GM23338 (cell line): ENCODE measurements around the gene SHFL. TPM values are rescaled to one million over a fixed set of nuclear protein-coding genes. Genes with fewer than 3 reads are reported as not detected.
A peak's percentile ranks its signal among the peaks of the same experiment; 100 is the strongest.

ENCODE experiments used
- ATAC-seq: fragments of 200-7000 bp; cut with Tn5 transposase; 3 replicates; pipeline ENCODE4 v1.9.1; 2020
- DNase-seq: peaks from one replicate; pipeline ENCODE4 v3.0.0-alpha.2; 2015; ENCODE audit warnings: low spot score
- H2AFZ ChIP-seq: fragments of 200-600 bp; sonication (generic); 2 replicates; pipeline ENCODE4 v1.8.0; 2016; ENCODE audit warnings: antibody characterized with exemption, mild to moderate bottlenecking, moderate library complexity
- H3F3A ChIP-seq: fragments of 200-600 bp; sonication (generic); replicated peaks from 2 replicates; pipeline ENCODE4 v1.8.0; 2017; ENCODE audit warnings: antibody characterized with exemption, mixed run types, low read depth
- H3K27ac ChIP-seq: fragments of 200-600 bp; sonication (generic); 2 replicates; pipeline ENCODE4 v1.6.1; 2016; ENCODE audit warnings: low read depth
- H3K27me3 ChIP-seq: fragments of 200-600 bp; sonication (generic); 2 replicates; pipeline ENCODE4 v1.8.0; 2016; ENCODE audit warnings: mild to moderate bottlenecking, mixed run types, moderate library complexity; ENCODE audit not compliant: insufficient read depth
- H3K36me3 ChIP-seq: fragments of 200-600 bp; sonication (generic); 2 replicates; pipeline ENCODE4 v1.8.0; 2016; ENCODE audit warnings: mild to moderate bottlenecking; ENCODE audit not compliant: insufficient read depth
- H3K4me1 ChIP-seq: fragments of 200-600 bp; sonication (generic); 2 replicates; pipeline ENCODE4 v1.8.0; 2016; ENCODE audit warnings: mild to moderate bottlenecking, moderate library complexity; ENCODE audit not compliant: insufficient read depth
- H3K4me2 ChIP-seq: fragments of 200-600 bp; sonication (generic); 2 replicates; pipeline ENCODE4 v1.7.1; 2017; ENCODE audit warnings: mixed run types
- H3K4me3 ChIP-seq: fragments of 200-600 bp; sonication (generic); 2 replicates; pipeline ENCODE4 v1.6.1; 2016; ENCODE audit warnings: mixed run types
- H3K79me2 ChIP-seq: fragments of 200-600 bp; sonication (generic); replicated peaks from 2 replicates; pipeline ENCODE4 v1.8.0; 2017; ENCODE audit warnings: mild to moderate bottlenecking; ENCODE audit not compliant: insufficient read depth
- H3K9me2 ChIP-seq: fragments of 200-600 bp; sonication (generic); 2 replicates; pipeline ENCODE4 v1.8.0; 2017; ENCODE audit not compliant: insufficient read depth
- H4K20me1 ChIP-seq: fragments of 200-600 bp; sonication (generic); replicated peaks from 2 replicates; pipeline ENCODE4 v1.8.0; 2017; ENCODE audit warnings: mild to moderate bottlenecking; ENCODE audit not compliant: insufficient read depth
- H3K27ac Mint-ChIP-seq: 2 replicates; pipeline ENCODE4 v1.8.0; 2020; ENCODE audit warnings: inconsistent platforms, mild to moderate bottlenecking, moderate library complexity, mixed read lengths
- H3K27me3 Mint-ChIP-seq: 3 replicates; pipeline ENCODE4 v1.8.0; 2022; ENCODE audit warnings: low read depth, mild to moderate bottlenecking, moderate library complexity, mixed read lengths, inconsistent platforms; ENCODE audit not compliant: insufficient read depth, poor library complexity
- H3K36me3 Mint-ChIP-seq: 3 replicates; pipeline ENCODE4 v1.8.0; 2021; ENCODE audit warnings: low read depth, mild to moderate bottlenecking, inconsistent platforms, moderate library complexity, mixed read lengths
- H3K4me1 Mint-ChIP-seq: 3 replicates; pipeline ENCODE4 v1.8.0; 2020; ENCODE audit warnings: mild to moderate bottlenecking, inconsistent platforms, mixed read lengths
- H3K4me3 Mint-ChIP-seq: 3 replicates; pipeline ENCODE4 v1.8.0; 2021; ENCODE audit warnings: moderate library complexity, mild to moderate bottlenecking, inconsistent platforms, mixed read lengths
- H3K9me3 Mint-ChIP-seq: 3 replicates; pipeline ENCODE4 v1.8.0; 2020; ENCODE audit warnings: moderate library complexity, mild to moderate bottlenecking, inconsistent platforms, mixed read lengths
- CREB1 ChIP-seq: fragments of 250-450 bp; sonication (Bioruptor Pico); IDR thresholded peaks from 2 replicates; pipeline ENCODE4 v1.5.0; 2020; ENCODE audit warnings: low read depth, mild to moderate bottlenecking, moderate library complexity
- CTCF ChIP-seq, 2 experiments: fragments of 200-600 bp in 1 of 2; sonication (generic) in 1 of 2; conservative IDR thresholded peaks; 2 replicates each; pipeline versions ENCODE4 v1.5.1 to v1.6.1; 2016 to 2017; ENCODE audit warnings: antibody characterized with exemption in 2 of 2, low read depth in 2 of 2, mild to moderate bottlenecking in 2 of 2, moderate library complexity in 1 of 2
- ETS1 ChIP-seq: IDR thresholded peaks from 2 replicates; pipeline ENCODE4 v1.6.1; 2016; ENCODE audit warnings: antibody characterized with exemption
- EZH2 ChIP-seq: fragments of 200-600 bp; sonication (generic); IDR thresholded peaks from one replicate; pipeline ENCODE4 v1.8.0; 2017; ENCODE audit warnings: antibody characterized with exemption, mild to moderate bottlenecking, low read depth; ENCODE audit not compliant: unreplicated experiment
- EZH2phosphoT487 ChIP-seq: fragments of 200-600 bp; sonication (generic); IDR thresholded peaks from one replicate; pipeline ENCODE4 v1.8.1; 2018; ENCODE audit warnings: antibody characterized with exemption; ENCODE audit not compliant: unreplicated experiment
- NANOG ChIP-seq: IDR thresholded peaks from 2 replicates; pipeline ENCODE4 v1.6.1; 2016; ENCODE audit warnings: antibody characterized with exemption, borderline replicate concordance
- POLR2AphosphoS5 ChIP-seq: IDR thresholded peaks from 2 replicates; pipeline ENCODE4 v1.6.1; 2016; ENCODE audit warnings: antibody characterized with exemption, low read depth
- REST ChIP-seq: IDR thresholded peaks from one replicate; pipeline ENCODE4 v1.6.1; 2018; ENCODE audit warnings: antibody characterized with exemption; ENCODE audit not compliant: unreplicated experiment
- STAT1 ChIP-seq: IDR thresholded peaks from one replicate; pipeline ENCODE4 v1.6.1; 2016; ENCODE audit warnings: antibody characterized with exemption; ENCODE audit not compliant: unreplicated experiment
- ZNF114 ChIP-seq: fragments of 250-450 bp; sonication (Bioruptor Pico); IDR thresholded peaks from 2 replicates; pipeline ENCODE4 v1.5.0; 2020; ENCODE audit warnings: mild to moderate bottlenecking, moderate library complexity
- ZNF331 ChIP-seq: fragments of 250-450 bp; sonication (Bioruptor Pico); IDR thresholded peaks from 2 replicates; pipeline ENCODE4 v1.5.0; 2020; ENCODE audit warnings: low read depth, mild to moderate bottlenecking, moderate library complexity
- polyA plus RNA-seq: library from polyadenylated mRNA; unstranded; fragments of >200 nt; fragmentation: Nextera tagmentation; extraction: Ambion mirVana; gene quantifications from 2 replicates; pipeline ENCODE4 v1.2.1, GENCODE V29; 2016
- total RNA-seq: library from RNA; depleted of rRNA; stranded (reverse); fragments of >200 nt; shearing (Covaris generic); gene quantifications from 2 replicates; pipeline ENCODE4 v1.2.3, GENCODE V29; 2014

Gene SHFL
- total and polyA plus RNA-seq, 2 experiments from 2014 or later = 31.7 to 32.1 TPM

- Mint-ChIP-seq H3K27ac (no peak within 1 kb of the TSS; the same call in 1 of the 2 replicates), H3K9me3 (no peaks in the 10 kb centered on the region), H3K36me3 (peaks cover 80% of the 10 kb centered on the region), H3K4me3 (no peak within 1 kb of the TSS; the same call in 2 of the 3 replicates), H3K4me1 (peaks cover 19% of the 10 kb centered on the region), H3K27me3 (peaks cover 44% of the 10 kb centered on the region)
- no peak within 1 kb of the TSS for H3K4me3 ChIP-seq
- H3K4me1 ChIP-seq = peaks cover 7% of the 10 kb centered on the region; the same call in 1 of the 2 replicates
- H3K79me2 ChIP-seq = peaks cover 22% of the 10 kb centered on the region
- 0 out of 2 replicates have a peak, but pooled peaks cover 11% of the 10 kb centered on the region for H4K20me1 ChIP-seq
- H3K36me3 ChIP-seq = peaks cover 28% of the 10 kb centered on the region
- no peaks in the 10 kb centered on the region for H3K27me3 ChIP-seq
- DNase-seq (no peak), ATAC-seq (no peak)
- no peak within 1 kb of the TSS for H3K4me2 ChIP-seq
- H3K27ac ChIP-seq = peak within 1 kb of the TSS; percentile 83; the same call in 1 of the 2 replicates
- H3F3A ChIP-seq = peaks cover 61% of the 10 kb centered on the region
- no peaks in the 10 kb centered on the region for H3K9me2 ChIP-seq
- H2AFZ ChIP-seq = no peak within 1 kb of the TSS
- TF ChIP-seq CTCF (conservative IDR thresholded peaks at IDR 0.05; ENCODE audit: low read depth in 2 of 2) = no peak
- no peak for TF ChIP-seq NANOG
- no peak for TF ChIP-seq EZH2
- no peak for TF ChIP-seq CREB1
- TF ChIP-seq ZNF331 (CRISPR knock-in tag) = no peak
Measured at GRCh38 chr19:10111405-10111811, 25.3 kb downstream of the SHFL start, which contains the start of gene P2RY11. P2RY11 (plus strand) TSS chr19:10111693; CDS start chr19:10111722, 29 bp downstream.

GRCh38 chr19:10112037-10112761 is 26.1 kb downstream of the SHFL start:
- Mint-ChIP-seq H3K36me3 (peaks cover 81% of the 10 kb centered on the region), H3K4me3 (no peak overlapping the region), H3K9me3 (no peaks in the 10 kb centered on the region), H3K27ac (no peak overlapping the region), H3K27me3 (peaks cover 42% of the 10 kb centered on the region), H3K4me1 (peaks cover 14% of the 10 kb centered on the region)
- no peak overlapping the region for H3K4me3 ChIP-seq
- peaks cover 14% of the 10 kb centered on the region for H3K79me2 ChIP-seq
- H3K36me3 ChIP-seq = peaks cover 29% of the 10 kb centered on the region
- no peaks in the 10 kb centered on the region for H3K9me2 ChIP-seq
- 0 out of 2 replicates have a peak, but pooled peaks cover 11% of the 10 kb centered on the region for H4K20me1 ChIP-seq
- peak overlapping the region; percentile 83 for H3K27ac ChIP-seq
- peaks cover 58% of the 10 kb centered on the region for H3F3A ChIP-seq
- peaks cover 3% of the 10 kb centered on the region; the same call in 1 of the 2 replicates for H3K4me1 ChIP-seq
- H2AFZ ChIP-seq = no peak overlapping the region
- ATAC-seq = no peak
- H3K27me3 ChIP-seq = no peaks in the 10 kb centered on the region
- DNase-seq = no peak
- no peak overlapping the region for H3K4me2 ChIP-seq
- no peak for TF ChIP-seq ZNF331 (CRISPR knock-in tag)
- TF ChIP-seq CTCF (conservative IDR thresholded peaks at IDR 0.05; ENCODE audit: low read depth in 2 of 2) = no peak
- TF ChIP-seq CREB1 = no peak
- no peak for TF ChIP-seq NANOG
- no peak for TF ChIP-seq ETS1
- no peak for TF ChIP-seq ZNF114
- TF ChIP-seq POLR2AphosphoS5 = no peak
- no peak for TF ChIP-seq STAT1
- TF ChIP-seq REST = no peak
- no peak for TF ChIP-seq EZH2phosphoT487
